Osteocyte (in vitro differentiated cells): Measurements from ENCODE around the gene ARHGEF37. TPM values are rescaled to one million over a fixed set of nuclear protein-coding genes. Genes with fewer than 3 reads are reported as not detected.
A peak's percentile ranks its signal among the peaks of the same experiment; 100 is the strongest.

Experiments used
- DNase-seq: peaks from one replicate; pipeline ENCODE4 v3.0.0; 2021; ENCODE audit warnings: mixed read lengths; ENCODE audit not compliant: unreplicated experiment; ENCODE audit errors: extremely low spot score
- H3K27ac Mint-ChIP-seq: one replicate; pipeline ENCODE4 v1.8.0; 2021; ENCODE audit warnings: mild to moderate bottlenecking, mixed read lengths; ENCODE audit not compliant: unreplicated experiment
- H3K27me3 Mint-ChIP-seq: one replicate; pipeline ENCODE4 v1.8.0; 2021; ENCODE audit warnings: mixed read lengths; ENCODE audit not compliant: unreplicated experiment
- H3K36me3 Mint-ChIP-seq: one replicate; pipeline ENCODE4 v1.8.0; 2021; ENCODE audit warnings: mixed read lengths; ENCODE audit not compliant: unreplicated experiment
- H3K4me1 Mint-ChIP-seq: one replicate; pipeline ENCODE4 v1.8.0; 2021; ENCODE audit warnings: mixed read lengths; ENCODE audit not compliant: unreplicated experiment
- H3K4me3 Mint-ChIP-seq: one replicate; pipeline ENCODE4 v1.8.0; 2021; ENCODE audit warnings: mild to moderate bottlenecking, moderate library complexity, mixed read lengths; ENCODE audit not compliant: unreplicated experiment
- H3K9me3 Mint-ChIP-seq: one replicate; pipeline ENCODE4 v1.8.0; 2021; ENCODE audit warnings: mixed read lengths; ENCODE audit not compliant: unreplicated experiment
- CTCF ChIP-seq: fragments of 200-600 bp; sonication (generic); IDR thresholded peaks from 2 replicates; pipeline ENCODE4 v1.5.0; 2021; ENCODE audit warnings: antibody characterized with exemption, mild to moderate bottlenecking, moderate library complexity
- total RNA-seq: library from RNA; stranded (reverse); gene quantifications from 2 replicates; pipeline ENCODE4 v1.2.1, GENCODE V29; 2021

ARHGEF37 gene
- total RNA-seq, 1 donor from 2014 or later = 8.9 TPM

GRCh38 chr5:149610589-149611255 is 29.4 kb downstream of the ARHGEF37 start:
- Mint-ChIP-seq H3K4me3 (no peak overlapping the region), H3K9me3 (no peaks in the 10 kb centered on the region), H3K4me1 (peaks cover 38% of the 10 kb centered on the region), H3K27me3 (no peaks in the 10 kb centered on the region), H3K36me3 (peaks cover 25% of the 10 kb centered on the region), H3K27ac (peak overlapping the region; percentile 72)
- TF ChIP-seq CTCF = no peak
- no peak for DNase-seq

GRCh38 chr5:149611326-149611725 is 30.0 kb downstream of the ARHGEF37 start:
- no peak overlapping the region for H3K4me3 Mint-ChIP-seq
- DNase-seq = no peak

DNA sequence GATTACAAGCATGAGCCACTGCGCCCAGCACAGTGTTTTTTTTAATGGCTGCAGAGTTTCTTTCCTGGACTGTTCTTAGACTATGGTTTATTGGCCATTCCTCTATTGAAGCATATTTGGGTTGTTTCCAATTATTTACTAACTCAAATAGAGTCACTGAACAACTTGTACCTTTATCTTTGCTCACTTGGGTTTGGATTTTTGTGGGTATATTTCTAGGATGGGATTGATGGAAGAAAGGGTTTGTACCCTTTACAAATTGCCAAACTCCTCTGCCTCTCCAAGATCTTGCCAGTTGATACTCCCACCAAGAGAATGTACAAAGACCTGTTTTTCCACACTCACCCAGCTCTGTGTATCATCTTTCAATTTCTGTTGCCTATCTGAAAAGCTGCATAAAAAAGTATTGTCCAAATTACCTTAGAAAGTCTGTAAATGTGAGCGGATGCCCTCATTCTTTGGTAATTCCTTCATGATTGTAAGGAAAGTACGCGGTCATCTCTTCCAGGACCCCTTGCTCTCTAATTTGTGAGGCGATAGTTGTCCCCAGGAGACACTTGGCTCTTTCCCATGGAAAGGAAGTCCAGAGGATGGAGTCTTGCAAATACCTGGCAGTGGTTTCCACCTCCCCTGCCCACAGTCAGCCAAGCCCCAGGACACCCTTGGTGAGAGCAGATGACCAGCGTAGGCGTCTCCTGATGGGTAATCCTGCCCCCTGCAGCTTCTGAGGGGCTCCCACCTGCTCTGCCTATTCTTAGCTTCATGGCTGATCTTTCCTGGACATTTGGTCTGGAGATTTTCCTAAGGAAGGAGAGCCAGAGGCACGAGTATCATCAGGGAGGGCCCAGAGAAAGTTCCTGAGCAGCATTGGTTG is 33.0 kb downstream of the ARHGEF37 start:
- TF ChIP-seq CTCF = no peak
- Mint-ChIP-seq H3K27ac (no peak overlapping the region), H3K4me1 (peaks cover 28% of the 10 kb centered on the region), H3K36me3 (peaks cover 33% of the 10 kb centered on the region), H3K27me3 (no peaks in the 10 kb centered on the region), H3K4me3 (no peak overlapping the region), H3K9me3 (no peaks in the 10 kb centered on the region)
- DNase-seq = no peak

More at GRCh38 chr5:149611326-149611725, 30.0 kb downstream of the ARHGEF37 start:
- Mint-ChIP-seq H3K9me3 (no peaks in the 10 kb centered on the region), H3K27ac (peak overlapping the region; percentile 72), H3K36me3 (peaks cover 30% of the 10 kb centered on the region), H3K27me3 (no peaks in the 10 kb centered on the region), H3K4me1 (peaks cover 37% of the 10 kb centered on the region)
- no peak for TF ChIP-seq CTCF

GRCh38 chr5:149615976-149616375 is 34.7 kb downstream of the ARHGEF37 start:
- Mint-ChIP-seq H3K36me3 (peaks cover 25% of the 10 kb centered on the region), H3K9me3 (no peaks in the 10 kb centered on the region), H3K4me1 (peaks cover 22% of the 10 kb centered on the region), H3K27me3 (no peaks in the 10 kb centered on the region), H3K27ac (peak overlapping the region; percentile 5), H3K4me3 (no peak overlapping the region)
- no peak for DNase-seq
- no peak for TF ChIP-seq CTCF

GRCh38 chr5:149616727-149617285 is 35.5 kb downstream of the ARHGEF37 start:
- peaks cover 16% of the 10 kb centered on the region for H3K4me1 Mint-ChIP-seq
- no peak overlapping the region for H3K4me3 Mint-ChIP-seq
- no peak for TF ChIP-seq CTCF
- DNase-seq = no peak
- no peaks in the 10 kb centered on the region for H3K9me3 Mint-ChIP-seq
- H3K36me3 Mint-ChIP-seq = peaks cover 25% of the 10 kb centered on the region
- H3K27me3 Mint-ChIP-seq = no peaks in the 10 kb centered on the region
- no peak overlapping the region for H3K27ac Mint-ChIP-seq
